IPS-NIHi7 (cell line): ENCODE results near the gene ADCY9.
"Not testable (repeated sequence)": the region's sequence is repeated elsewhere in the genome, so short reads cannot be mapped to it uniquely, and the experiment has no call there.

Source experiments
- DNase-seq: peaks from one replicate; pipeline ENCODE4 v3.0.0; 2012; ENCODE audit warnings: mixed read lengths; ENCODE audit errors: extremely low spot score

The ADCY9 gene

GRCh38 chr16:4093495-4094126, 22.6 kb downstream of the ADCY9 start:
- no peak for DNase-seq

DNA sequence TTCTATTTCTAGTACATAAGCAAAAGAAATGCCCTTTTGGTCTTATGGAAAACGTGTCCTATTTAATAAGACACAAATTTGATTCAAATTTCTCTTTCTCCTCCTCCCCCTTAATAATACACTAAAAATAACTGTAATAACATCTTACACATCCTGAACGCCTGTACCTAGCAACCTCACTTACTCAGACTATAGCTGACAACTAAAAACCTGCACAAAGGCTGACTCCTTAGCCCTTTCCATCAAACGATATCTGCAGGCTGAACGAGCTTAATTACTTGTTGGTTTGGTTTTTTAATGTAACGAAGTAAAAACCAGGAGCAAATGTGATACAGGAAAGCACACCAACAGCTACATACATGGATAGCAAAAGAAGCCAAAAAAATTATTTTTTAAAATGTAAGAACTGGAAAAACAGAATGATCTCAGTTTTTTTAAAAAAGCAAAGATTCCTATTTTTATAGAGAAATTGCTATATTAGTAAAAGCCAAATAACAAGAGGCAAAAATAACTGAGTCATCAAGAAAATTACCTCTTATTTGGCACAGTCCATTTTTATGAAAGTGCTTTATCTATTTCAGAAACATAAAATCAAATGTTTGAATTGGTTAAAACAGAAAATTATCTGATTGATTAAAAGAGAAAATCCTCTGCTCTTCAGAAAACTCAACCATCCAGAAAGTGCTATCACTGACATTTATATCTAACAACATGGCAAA, 23.5 kb downstream of the ADCY9 start:
- no peak for DNase-seq

DNA sequence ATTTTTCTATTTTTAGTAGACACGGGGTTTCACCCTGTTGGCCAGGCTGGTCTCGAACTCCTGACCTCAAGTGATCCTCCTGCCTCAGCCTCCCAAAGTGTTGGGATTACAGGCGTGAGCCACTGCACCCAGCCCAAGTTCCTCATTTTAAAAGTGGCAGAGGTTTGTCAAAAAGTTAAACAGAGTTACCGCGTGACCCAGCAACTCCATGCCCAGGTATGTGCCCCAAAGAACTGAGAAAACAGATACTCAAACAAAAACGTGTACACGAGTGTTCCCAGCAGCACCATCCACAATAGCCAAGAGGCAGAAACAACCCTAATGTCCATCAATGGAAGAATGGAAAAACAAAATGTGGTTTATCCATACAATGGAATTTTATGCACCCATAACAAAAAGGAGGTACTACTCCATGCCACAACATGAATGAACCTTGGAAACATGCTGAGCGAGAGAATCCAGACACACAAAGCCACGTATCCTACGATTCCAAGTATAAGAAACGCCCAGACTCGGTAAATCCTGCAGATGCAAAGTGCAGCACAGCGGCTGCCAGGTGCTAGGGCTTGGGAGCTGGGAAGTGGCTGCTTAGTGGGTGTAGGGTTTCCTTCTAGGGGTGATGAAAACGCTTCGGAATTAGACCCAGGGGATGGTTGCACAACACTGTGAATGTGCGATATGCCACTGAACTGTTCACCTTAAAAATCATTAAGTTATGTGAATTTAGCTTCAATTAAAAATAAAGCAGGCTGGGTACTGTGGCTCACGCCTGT, 24.8 kb downstream of the ADCY9 start:
- DNase-seq: no peak

DNA sequence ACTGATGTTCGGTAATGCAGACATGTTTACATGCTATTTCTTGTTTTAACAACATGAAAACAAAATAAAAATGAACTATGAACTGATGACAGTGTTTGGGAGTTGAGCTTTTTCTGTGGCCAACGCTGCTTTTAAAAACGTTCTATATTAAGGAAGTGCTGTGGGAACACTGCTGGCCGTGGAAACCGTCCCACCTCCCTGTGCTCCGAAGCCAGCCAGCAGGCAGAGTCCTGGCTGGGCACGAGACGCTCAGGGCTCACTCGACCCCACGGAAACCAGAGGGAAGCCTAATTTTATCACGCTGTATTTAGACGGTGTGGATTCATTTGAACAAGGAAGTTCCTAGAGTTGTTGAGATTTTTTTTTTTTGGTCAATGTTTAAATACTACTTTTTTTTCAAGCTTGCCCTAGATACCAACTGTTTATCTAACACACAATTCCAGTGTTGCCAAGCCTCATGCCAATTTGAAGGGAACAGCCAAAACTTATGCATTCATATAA, 25.8 kb downstream of the ADCY9 start:
- DNase-seq: no peak

GRCh38 chr16:4089811-4090301, 26.4 kb downstream of the ADCY9 start:
- no peak for DNase-seq

DNA sequence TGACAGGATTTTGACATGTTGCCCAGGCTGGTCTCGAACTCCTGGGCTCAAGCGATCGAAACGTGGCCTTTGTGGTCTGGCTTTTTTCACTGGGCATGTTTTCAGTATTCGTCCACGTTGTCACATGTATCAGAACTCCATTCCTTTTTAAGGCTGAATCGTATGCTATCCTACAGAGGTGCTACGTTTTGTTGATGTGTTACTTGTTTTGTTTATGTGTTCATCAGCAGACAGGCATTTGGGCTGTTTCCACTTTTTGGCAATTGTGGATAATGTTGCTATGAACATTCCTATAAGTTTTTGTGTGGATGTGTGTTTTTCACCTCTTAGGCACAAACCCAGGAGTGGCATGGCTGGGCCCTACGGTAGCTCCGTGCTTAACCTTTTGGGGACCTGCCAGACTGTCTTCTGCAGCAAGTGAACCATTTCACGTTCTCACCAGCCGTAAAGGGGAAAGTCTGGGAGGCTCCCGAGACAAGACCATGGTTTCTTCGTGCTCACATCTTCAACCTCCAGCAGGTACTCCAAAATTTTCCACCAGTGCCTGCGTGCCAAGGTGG, 26.9 kb downstream of the ADCY9 start:
- DNase-seq: no peak

DNA sequence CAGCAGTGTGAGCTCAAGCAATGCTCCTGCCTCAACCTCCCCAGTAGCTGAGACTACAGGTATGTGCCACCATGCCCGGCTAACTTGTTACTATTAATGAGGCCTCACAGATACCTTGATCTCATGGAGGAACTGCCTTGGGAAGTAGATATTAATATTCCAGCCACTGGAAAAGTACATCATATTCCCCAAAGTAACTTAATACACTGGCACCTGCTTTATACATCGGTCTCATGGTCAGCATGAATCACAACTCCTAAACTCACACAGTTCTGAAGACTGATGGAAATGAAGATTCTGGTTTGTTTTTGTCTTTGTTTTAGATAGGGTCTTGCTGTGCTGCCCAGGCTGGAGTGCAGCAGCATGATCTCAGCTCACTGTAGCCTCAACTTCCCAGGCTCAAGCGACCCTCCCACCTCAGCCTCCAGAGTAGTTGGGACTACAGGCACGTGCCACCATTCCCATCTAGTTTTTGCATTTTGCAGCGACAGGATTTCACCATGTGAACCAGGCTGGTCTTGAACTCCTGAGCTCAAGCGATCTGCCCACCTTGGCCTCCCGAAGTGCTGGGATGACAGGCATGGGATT, 28.2 kb downstream of the ADCY9 start:
- DNase-seq: no peak

DNA sequence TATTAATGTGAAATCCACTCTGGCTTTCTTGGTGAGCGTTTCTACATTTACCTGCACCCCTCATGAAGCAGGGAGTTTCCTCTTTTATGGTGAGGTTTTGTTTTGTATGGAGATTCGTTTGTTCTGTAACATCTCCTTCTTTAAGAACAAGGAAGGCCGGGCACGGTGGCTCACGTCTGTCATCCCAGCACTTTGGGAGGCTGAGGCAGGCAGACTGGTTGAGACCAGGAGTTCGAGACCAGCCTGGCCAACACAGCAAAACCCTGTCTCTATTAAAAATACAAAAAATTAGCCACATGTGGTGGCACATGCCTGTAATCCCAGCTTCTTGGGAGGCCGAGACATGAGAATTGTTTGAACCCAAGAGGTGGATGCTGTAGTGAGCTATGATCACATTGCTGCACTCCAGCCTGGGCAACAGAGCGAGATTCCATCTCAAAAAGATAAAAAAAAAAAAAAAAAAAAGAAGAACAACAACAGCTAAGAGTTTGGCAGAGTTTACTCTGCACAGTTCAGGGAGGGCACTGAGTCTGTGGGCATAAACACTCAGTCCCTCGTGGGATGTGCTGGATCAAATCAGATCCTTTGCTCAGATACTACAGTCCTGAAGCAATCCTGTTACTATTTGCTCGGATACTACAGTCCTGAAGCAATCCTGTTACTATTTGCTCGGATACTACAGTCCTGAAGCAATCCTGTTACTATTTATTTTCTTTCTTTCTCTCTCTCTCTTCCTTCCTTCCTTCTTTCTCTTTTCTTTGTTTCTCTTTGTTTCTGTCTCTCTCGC, 28.9 kb downstream of the ADCY9 start:
- no peak for DNase-seq

DNA sequence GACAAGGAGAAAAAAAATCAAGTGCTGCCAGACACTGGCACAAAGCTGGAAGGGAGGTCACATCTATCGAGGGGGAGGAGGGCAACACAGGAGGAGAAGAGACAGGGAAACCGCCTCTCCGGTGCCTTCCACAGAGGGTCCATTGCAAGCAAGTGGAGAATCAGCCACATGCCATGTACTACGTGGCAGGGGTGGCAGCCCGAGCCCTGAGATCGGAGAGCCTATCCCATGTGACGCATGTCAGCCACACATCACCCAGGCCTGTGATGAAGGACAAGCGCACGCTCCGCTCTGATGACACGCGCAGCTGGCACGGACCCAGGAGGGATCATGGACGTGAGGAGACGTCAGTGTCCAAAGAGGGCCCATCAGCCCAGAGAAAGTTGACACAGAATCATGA, 30.1 kb downstream of the ADCY9 start:
- DNase-seq: no peak

GRCh38 chr16:4085405-4085970, 30.8 kb downstream of the ADCY9 start:
- no peak for DNase-seq

DNA sequence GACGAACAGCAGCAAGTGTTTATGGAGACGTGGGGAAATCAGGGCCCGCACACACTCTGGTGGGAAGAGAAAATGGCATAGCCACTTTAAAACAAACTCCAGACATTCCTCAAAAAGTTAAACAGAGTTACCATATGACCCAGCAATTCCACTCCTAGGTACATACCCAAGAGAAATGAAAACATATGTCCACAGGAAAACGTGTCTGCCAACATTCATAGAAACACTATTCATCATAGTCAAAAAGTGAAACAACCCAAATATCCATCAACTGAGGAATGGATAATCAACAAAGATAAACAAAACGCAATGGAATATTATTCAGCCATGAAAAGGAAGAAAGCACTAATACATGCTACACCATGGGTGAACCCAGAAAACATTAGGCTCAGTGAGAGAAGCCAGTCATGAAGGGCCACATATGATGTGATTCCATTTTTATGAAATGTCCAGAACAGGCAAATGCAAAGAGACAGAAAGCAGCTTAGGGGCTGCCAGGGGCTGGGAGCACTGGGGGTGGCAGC, 32.8 kb downstream of the ADCY9 start:
- DNase-seq: no peak

DNA sequence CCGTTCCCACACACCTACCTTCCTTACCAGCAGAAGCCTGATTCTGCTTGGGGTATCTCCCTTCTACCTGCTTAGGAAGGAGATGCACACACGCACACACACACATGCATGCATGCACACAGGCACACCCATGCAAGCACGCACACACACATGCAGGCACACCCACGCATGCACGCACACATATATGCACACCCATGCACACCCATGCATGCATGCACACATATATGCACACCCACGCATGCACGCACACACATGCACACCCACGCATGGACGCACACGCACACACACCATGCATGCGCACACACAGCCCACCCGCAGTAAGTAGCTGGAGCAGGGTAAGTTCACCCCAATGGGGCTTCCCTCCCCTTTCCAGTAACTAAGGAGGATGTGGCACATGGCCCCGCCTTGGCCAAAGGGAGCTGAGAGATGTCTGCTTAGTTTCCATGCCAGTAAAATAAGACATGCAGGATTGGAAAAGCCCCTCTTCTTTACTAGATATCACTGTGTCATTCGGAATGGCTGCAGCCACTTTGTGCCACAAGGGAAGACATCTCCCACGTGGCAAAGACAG, 33.7 kb downstream of the ADCY9 start:
- DNase-seq: no peak

DNA sequence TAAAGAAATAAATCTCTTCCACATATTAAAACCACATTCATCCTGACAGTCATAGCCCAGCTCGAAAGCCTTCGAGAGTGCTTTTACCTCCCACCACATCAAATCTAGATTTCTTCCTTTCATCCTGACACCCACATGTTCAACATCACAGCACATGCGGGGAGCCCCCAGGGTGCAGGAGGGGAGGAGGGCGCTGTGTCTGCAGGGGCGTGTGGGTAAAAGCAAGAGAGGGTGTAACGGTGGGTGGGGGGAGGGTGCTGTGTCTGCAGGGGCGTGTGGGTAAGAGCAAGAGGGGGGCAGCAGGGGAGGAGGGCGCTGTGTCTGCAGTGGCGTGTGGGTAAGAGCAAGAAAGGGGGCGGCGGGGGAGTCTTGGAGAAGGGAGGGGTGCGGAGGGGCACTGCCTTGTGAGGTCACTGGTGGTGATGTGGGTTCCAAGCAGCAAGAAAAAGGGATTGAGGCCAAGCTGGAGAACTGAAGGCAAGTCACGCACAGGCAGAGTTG, 34.7 kb downstream of the ADCY9 start:
- no peak for DNase-seq

DNA sequence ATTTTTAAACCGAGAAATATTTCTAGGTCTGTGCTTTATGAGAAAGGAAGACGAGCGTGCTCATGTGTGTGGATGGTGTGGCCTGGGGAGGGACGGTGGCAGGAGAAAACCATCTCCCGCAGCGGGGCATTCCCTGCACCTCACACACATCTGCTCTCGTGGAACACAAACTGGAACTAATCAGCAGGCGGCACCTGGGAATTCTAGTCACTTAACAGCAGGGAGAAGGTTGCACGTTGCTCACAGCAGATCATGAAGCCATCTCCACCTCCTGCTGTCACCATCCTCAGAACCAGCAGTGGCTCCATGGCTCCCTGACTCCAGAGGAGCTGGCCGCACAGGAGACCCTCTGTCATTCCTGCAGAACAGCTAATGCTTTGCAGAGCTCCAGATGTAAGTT, 35.2 kb downstream of the ADCY9 start:
- DNase-seq: no peak

GRCh38 chr16:4077174-4077649, 39.0 kb downstream of the ADCY9 start:
- DNase-seq: no peak

GRCh38 chr16:4075534-4075933, 40.7 kb downstream of the ADCY9 start:
- no peak for DNase-seq

DNA sequence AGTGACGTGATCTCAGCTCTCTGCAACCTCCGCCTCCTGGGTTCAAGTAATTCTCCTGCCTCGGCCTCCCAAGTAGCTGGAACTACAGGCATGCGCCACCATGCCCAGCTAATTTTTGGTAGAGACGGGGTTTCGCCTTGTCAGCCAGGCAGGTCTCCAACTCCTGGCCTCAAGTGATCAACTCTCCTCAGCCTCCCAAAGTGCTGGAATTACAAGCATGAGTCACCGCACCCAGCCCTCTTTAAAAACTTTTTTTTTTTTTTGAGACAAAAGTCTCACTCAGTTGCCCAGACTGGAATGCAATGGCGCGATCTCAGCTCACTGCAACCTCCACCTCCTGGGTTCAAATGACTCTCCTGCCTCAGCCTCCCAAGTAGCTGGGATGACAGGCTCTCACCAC, 43.1 kb downstream of the ADCY9 start:
- not testable (repeated sequence) for DNase-seq

DNA sequence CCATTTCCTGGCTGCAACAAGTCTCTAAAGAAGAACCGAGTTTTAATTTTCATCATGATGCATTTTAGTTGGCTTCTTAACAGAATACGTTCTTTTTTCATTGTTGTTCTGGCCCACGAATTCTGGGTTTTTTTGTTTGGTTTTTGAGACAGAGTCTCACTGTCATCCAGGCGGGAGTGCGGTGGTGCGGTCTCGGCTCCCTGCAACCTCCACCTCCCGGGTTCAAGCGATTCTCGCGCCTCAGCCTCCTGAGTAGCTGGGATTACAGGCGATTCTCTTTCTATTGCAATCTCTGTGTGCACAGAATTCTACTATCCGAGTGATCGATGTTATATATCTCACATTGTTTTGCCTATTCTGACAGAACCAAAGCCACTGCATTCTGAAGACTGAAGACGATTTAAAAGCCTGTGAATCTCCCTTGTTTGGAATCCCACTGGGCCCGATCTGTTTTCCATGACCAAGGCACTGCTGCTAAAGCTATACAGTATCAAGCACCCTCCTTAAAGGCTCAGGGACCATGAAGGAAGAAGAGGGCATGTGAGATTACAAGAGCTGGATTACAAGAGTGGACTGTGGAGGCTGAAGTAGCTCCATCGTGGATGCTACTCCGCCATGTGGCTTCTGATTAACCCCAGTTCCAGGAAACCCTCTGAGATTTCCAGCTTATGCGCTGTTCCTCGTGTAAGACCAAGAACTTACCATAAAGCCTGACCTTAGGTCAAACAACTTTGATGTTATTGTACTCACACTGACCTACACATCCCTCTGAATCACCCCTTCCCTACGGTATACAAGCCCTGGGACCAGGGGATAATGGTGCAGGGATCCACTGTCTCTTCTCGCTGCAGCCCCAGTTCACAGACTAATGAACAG, 44.3 kb downstream of the ADCY9 start:
- no peak for DNase-seq

DNA sequence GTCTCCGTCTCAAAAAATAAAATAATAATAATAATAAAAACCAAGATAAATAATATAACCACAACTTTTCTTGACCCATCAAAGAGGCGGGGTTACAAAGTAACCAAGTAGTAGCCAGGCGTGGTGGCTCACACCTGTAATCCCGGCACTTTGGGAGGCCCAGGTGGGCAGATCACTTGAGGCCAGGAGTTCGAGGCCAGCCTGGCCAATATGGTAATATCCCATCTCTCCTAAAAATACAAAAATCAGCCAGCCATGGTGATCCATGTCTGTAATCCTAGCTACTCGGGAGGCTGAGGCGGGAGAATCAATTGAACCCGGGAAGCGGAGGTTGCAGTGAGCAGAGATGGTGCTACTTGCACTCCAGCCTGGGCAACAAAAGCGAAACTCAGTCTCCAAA, 45.3 kb downstream of the ADCY9 start:
- DNase-seq: no peak
